Karpas-422 (cell line): ENCODE data around the gene MAPK12. TPM values are rescaled to one million over a fixed set of nuclear protein-coding genes. Genes with fewer than 3 reads are reported as not detected.
A peak's percentile ranks its signal among the peaks of the same experiment; 100 is the strongest.

ENCODE experiments used
- DNase-seq: peaks from one replicate; pipeline ENCODE4 v3.0.0-alpha.2; 2015
- H2AFZ ChIP-seq: fragments of 200-600 bp; sonication (generic); 2 replicates; pipeline ENCODE4 v1.6.1; 2014; ENCODE audit warnings: antibody characterized with exemption, low read length, mixed read lengths
- H3K27ac ChIP-seq: fragments of 200-600 bp; sonication (generic); 2 replicates; pipeline ENCODE4 v1.5.1; 2014; ENCODE audit warnings: mild to moderate bottlenecking, low read length, moderate library complexity
- H3K27me3 ChIP-seq: fragments of 200-600 bp; sonication (generic); 2 replicates; pipeline ENCODE4 v1.6.1; 2014; ENCODE audit warnings: low read length, mixed read lengths
- H3K36me3 ChIP-seq: fragments of 200-600 bp; sonication (generic); 2 replicates; pipeline ENCODE4 v1.6.1; 2014; ENCODE audit warnings: low read length, mixed read lengths; ENCODE audit not compliant: insufficient read depth
- H3K4me1 ChIP-seq: fragments of 200-600 bp; sonication (generic); 2 replicates; pipeline ENCODE4 v1.6.1; 2014; ENCODE audit warnings: mild to moderate bottlenecking, low read length, mixed read lengths
- H3K4me2 ChIP-seq: fragments of 200-600 bp; sonication (generic); 2 replicates; pipeline ENCODE4 v1.6.1; 2014; ENCODE audit warnings: low read length, low read depth, mild to moderate bottlenecking; ENCODE audit not compliant: poor library complexity, severe bottlenecking
- H3K4me3 ChIP-seq: fragments of 200-600 bp; sonication (generic); 2 replicates; pipeline ENCODE4 v1.5.1; 2014; ENCODE audit warnings: mild to moderate bottlenecking, antibody characterized with exemption, low read length, mixed read lengths
- H3K79me2 ChIP-seq: fragments of 200-600 bp; sonication (generic); 2 replicates; pipeline ENCODE4 v1.6.1; 2014; ENCODE audit warnings: mild to moderate bottlenecking, low read length, mixed read lengths
- H3K9ac ChIP-seq: fragments of 200-600 bp; sonication (generic); 2 replicates; pipeline ENCODE4 v1.6.0; 2014; ENCODE audit warnings: low read length
- H3K9me2 ChIP-seq: fragments of 200-600 bp; sonication (generic), shearing (Covaris generic); replicated peaks from 2 replicates; pipeline ENCODE4 v1.6.0; 2014; ENCODE audit warnings: mild to moderate bottlenecking, low read length, moderate library complexity; ENCODE audit not compliant: insufficient read depth
- H3K9me3 ChIP-seq: fragments of 300-700, 200-600 bp; sonication (generic); 2 replicates; pipeline ENCODE4 v1.6.1; 2014; ENCODE audit warnings: low read length, mixed read lengths
- H4K20me1 ChIP-seq: fragments of 200-600 bp; sonication (generic); 2 replicates; pipeline ENCODE4 v1.6.1; 2014; ENCODE audit warnings: mild to moderate bottlenecking, antibody characterized with exemption, low read length, low read depth; ENCODE audit not compliant: insufficient read depth
- total RNA-seq: library from RNA; depleted of rRNA; stranded (reverse); fragments of >200 nt; shearing (Covaris generic); gene quantifications from 2 replicates; pipeline ENCODE4 v1.2.3, GENCODE V29; 2014; ENCODE audit warnings: low replicate concordance

Gene MAPK12
- total RNA-seq, 1 experiment from 2014 or later, result 45.4 TPM

DNA sequence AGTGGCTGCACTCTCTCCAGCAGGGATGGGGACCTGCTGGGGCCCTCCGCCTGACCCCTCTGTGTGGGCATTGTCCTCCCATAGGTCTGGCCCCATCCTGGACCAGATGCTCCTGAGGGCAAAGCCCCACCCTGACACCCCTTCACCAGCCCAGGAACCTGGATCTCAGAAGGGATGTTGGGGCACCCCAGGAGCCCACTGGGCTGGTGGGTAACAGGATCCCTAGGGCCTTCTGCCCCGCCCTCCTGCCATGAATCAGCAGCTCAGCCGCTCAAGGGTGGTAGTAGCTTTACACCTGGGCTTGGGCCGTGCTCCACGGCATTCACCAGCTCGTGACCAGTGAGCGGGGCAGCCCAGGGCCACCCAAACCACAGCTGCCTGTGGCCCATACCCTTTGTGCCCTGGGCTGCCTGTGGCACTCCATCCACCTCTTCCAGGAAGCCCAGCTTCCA, 1.0 kb upstream of the MAPK12 start:
- Histone ChIP-seq H3K9me3 (no peaks in the 10 kb centered on the region), H4K20me1 (no peaks in the 10 kb centered on the region), H3K27ac (peak overlapping the region; percentile 78), H3K4me1 (peaks cover 24% of the 10 kb centered on the region), H3K9ac (peak overlapping the region; percentile 98), H2AFZ (no peak overlapping the region), H3K79me2 (peaks cover 25% of the 10 kb centered on the region), H3K27me3 (no peaks in the 10 kb centered on the region), H3K9me2 (no peaks in the 10 kb centered on the region), H3K36me3 (no peaks in the 10 kb centered on the region; the same call in 1 of the 2 replicates), H3K4me2 (peak overlapping the region; percentile 75), H3K4me3 (peak overlapping the region; percentile 97)
- DNase-seq, result peak; percentile 86

DNA sequence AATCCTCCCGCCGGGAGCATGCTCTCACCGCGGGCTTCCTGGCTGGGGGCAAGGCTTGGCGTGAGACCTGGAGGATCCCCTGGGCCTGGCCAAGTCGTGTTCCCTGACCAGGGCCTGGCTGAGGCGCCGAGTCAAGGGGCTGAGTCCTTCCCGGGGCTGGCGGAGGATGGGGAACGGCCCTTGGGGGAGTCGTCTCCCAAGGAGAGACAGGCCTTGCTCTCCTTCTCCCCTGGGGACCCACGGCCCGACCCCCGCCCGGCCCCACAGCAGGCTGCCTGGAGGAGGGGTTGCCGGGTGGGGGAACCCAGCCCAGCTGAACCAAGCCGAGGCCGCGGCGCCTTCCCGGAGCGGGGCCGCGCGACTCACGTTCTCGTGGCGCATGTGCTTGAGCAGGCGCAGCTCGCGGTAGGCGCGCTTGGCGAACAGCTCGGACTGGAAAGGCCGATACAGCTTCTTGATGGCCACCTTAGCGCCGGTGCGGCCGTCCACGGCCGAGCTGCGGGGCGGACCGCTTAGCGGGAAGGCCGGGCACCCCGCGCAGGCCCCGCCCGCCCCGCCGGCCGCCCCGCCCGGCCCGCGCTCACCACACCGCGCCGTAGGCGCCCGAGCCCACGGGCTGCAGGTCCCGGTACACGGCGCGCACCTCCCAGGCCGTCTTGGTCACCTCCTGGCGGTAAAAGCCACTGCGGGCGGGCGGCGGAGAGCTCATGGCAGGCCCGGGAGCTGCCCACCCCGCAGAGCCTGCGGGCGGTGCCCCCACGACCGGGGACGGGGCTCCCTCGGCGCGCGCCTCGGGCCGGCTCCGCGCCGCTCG, 475 bp downstream of the MAPK12 start:
- peak overlapping the region; percentile 97 for H3K4me3 ChIP-seq
- peaks cover 24% of the 10 kb centered on the region for H3K4me1 ChIP-seq
- no peak overlapping the region for H2AFZ ChIP-seq
- no peaks in the 10 kb centered on the region for H3K9me3 ChIP-seq
- H3K4me2 ChIP-seq, result peak overlapping the region; percentile 99
- H3K9ac ChIP-seq, result peak overlapping the region; percentile 98
- H3K27ac ChIP-seq, result peak overlapping the region; percentile 79
- H3K9me2 ChIP-seq, result no peaks in the 10 kb centered on the region
- H4K20me1 ChIP-seq, result no peaks in the 10 kb centered on the region
- no peaks in the 10 kb centered on the region; the same call in 1 of the 2 replicates for H3K36me3 ChIP-seq
- peaks cover 25% of the 10 kb centered on the region for H3K79me2 ChIP-seq
- H3K27me3 ChIP-seq, result no peaks in the 10 kb centered on the region
- peak; percentile 84 for DNase-seq

DNA sequence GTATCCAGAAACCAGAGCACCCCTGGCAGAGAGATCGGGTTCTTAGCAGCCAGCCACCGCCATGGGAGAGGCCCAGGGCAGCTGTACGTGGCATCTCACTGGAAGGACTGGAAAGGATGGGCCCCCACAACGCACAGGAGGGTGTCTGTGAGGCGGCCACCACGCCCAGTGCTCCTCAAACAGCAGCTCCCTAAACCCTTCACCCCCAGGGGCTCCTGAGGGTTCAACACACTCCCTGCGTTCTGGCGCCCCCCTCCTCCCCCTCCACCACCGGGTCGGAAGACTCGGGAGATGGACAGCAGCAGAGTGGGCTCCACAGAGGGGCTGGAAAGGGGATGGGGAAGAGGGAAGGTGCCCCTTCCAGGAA, 1.1 kb downstream of the MAPK12 start:
- Histone ChIP-seq H3K36me3 (no peaks in the 10 kb centered on the region; the same call in 1 of the 2 replicates), H3K9me2 (no peaks in the 10 kb centered on the region), H3K4me2 (peak overlapping the region; percentile 99), H3K27ac (peak overlapping the region; percentile 79), H4K20me1 (no peaks in the 10 kb centered on the region), H3K9me3 (no peaks in the 10 kb centered on the region), H3K27me3 (no peaks in the 10 kb centered on the region), H3K4me3 (peak overlapping the region; percentile 97), H3K9ac (peak overlapping the region; percentile 98), H2AFZ (no peak overlapping the region), H3K79me2 (peaks cover 25% of the 10 kb centered on the region), H3K4me1 (peaks cover 24% of the 10 kb centered on the region)
- peak; percentile 57 for DNase-seq

- H3K4me2 ChIP-seq, result no peak overlapping the region
- no peaks in the 10 kb centered on the region for H3K27me3 ChIP-seq
- H3K9me2 ChIP-seq, result no peaks in the 10 kb centered on the region
- peaks cover 25% of the 10 kb centered on the region for H3K79me2 ChIP-seq
- no peak overlapping the region for H3K27ac ChIP-seq
- no peaks in the 10 kb centered on the region for H3K9me3 ChIP-seq
- no peak for DNase-seq
- no peak overlapping the region for H3K4me3 ChIP-seq
- H3K36me3 ChIP-seq, result no peaks in the 10 kb centered on the region; the same call in 1 of the 2 replicates
- H3K4me1 ChIP-seq, result peaks cover 24% of the 10 kb centered on the region
- no peaks in the 10 kb centered on the region for H4K20me1 ChIP-seq
- H2AFZ ChIP-seq, result no peak overlapping the region
- no peak overlapping the region for H3K9ac ChIP-seq
Measured at GRCh38 chr22:50259302-50259701, 2.2 kb downstream of the MAPK12 start.

- Histone ChIP-seq H3K27ac (no peak overlapping the region), H3K9me2 (no peaks in the 10 kb centered on the region), H3K36me3 (no peaks in the 10 kb centered on the region; the same call in 1 of the 2 replicates), H3K27me3 (no peaks in the 10 kb centered on the region), H3K4me2 (no peak overlapping the region), H3K9ac (no peak overlapping the region), H4K20me1 (peaks cover 5% of the 10 kb centered on the region; the same call in 1 of the 2 replicates), H3K79me2 (peaks cover 25% of the 10 kb centered on the region), H3K4me1 (peaks cover 23% of the 10 kb centered on the region), H2AFZ (no peak overlapping the region), H3K4me3 (no peak overlapping the region), H3K9me3 (no peaks in the 10 kb centered on the region)
- no peak for DNase-seq
Measured at GRCh38 chr22:50258361-50259292, 2.9 kb downstream of the MAPK12 start.

- H3K27ac ChIP-seq, result no peak overlapping the region
- peaks cover 25% of the 10 kb centered on the region for H3K79me2 ChIP-seq
- H3K4me1 ChIP-seq, result peaks cover 14% of the 10 kb centered on the region
- no peaks in the 10 kb centered on the region for H3K27me3 ChIP-seq
- no peaks in the 10 kb centered on the region for H3K9me2 ChIP-seq
- H3K36me3 ChIP-seq, result no peaks in the 10 kb centered on the region; the same call in 1 of the 2 replicates
- peaks cover 6% of the 10 kb centered on the region; the same call in 1 of the 2 replicates for H4K20me1 ChIP-seq
- no peak overlapping the region for H3K9ac ChIP-seq
- no peak overlapping the region for H3K4me3 ChIP-seq
- no peak for DNase-seq
- H2AFZ ChIP-seq, result no peak overlapping the region
- H3K4me2 ChIP-seq, result no peak overlapping the region
- H3K9me3 ChIP-seq, result no peaks in the 10 kb centered on the region
Measured at GRCh38 chr22:50257451-50258360, 3.8 kb downstream of the MAPK12 start.

- Histone ChIP-seq H3K9me2 (no peaks in the 10 kb centered on the region), H3K4me1 (peaks cover 11% of the 10 kb centered on the region), H3K4me3 (no peak overlapping the region), H3K27me3 (no peaks in the 10 kb centered on the region), H3K9me3 (no peaks in the 10 kb centered on the region), H2AFZ (no peak overlapping the region), H3K36me3 (no peaks in the 10 kb centered on the region; the same call in 1 of the 2 replicates), H3K27ac (no peak overlapping the region), H3K79me2 (peaks cover 25% of the 10 kb centered on the region), H3K4me2 (no peak overlapping the region), H3K9ac (no peak overlapping the region), H4K20me1 (peaks cover 6% of the 10 kb centered on the region; the same call in 1 of the 2 replicates)
- DNase-seq, result no peak
Measured at GRCh38 chr22:50257041-50257440, 4.4 kb downstream of the MAPK12 start.
